Mucosa of descending colon (tissue), 3 donors: ENCODE data around the gene KIF23. TPM values are rescaled to one million over a fixed set of nuclear protein-coding genes. Genes with fewer than 3 reads are reported as not detected.
A peak's percentile ranks its signal among the peaks of the same experiment; 100 is the strongest.

ENCODE experiments used
- ATAC-seq: fragments of 200-7000 bp; cut with Tn5 transposase; one replicate; pipeline ENCODE4 v1.9.1; 2020; ENCODE audit warnings: mild to moderate bottlenecking, moderate library complexity
- DNase-seq, 3 donors: peaks; one replicate each; pipeline ENCODE4 v3.0.0-alpha.2; 2020
- H3K36me3 ChIP-seq: fragments of 200-600 bp; one replicate; pipeline ENCODE4 v1.8.0; 2021; ENCODE audit warnings: low read depth, mild to moderate bottlenecking
- H3K4me1 ChIP-seq: fragments of 200-600 bp; one replicate; pipeline ENCODE4 v1.8.0; 2021; ENCODE audit warnings: low read depth, mild to moderate bottlenecking
- H3K4me3 ChIP-seq: fragments of 200-600 bp; one replicate; pipeline ENCODE4 v1.8.0; 2021; ENCODE audit warnings: mild to moderate bottlenecking
- H3K9me3 ChIP-seq: fragments of 200-600 bp; one replicate; pipeline ENCODE4 v1.8.0; 2021; ENCODE audit warnings: mild to moderate bottlenecking
- CTCF ChIP-seq: fragments of 200-600 bp; IDR thresholded peaks from one replicate; pipeline ENCODE4 v1.8.0; 2022; ENCODE audit warnings: antibody characterized with exemption, mild to moderate bottlenecking
- intact Hi-C, 2 donors: fragments of 100-400 bp; cut with DNase I in 1 of 2; cut with micrococcal nuclease in 1 of 2; formaldehyde crosslinking; loops; one replicate each; pipeline versions ENCODE4 v1.11.0 to v1.11.1; 2022; cut with DNase I, micrococcal nuclease
- total RNA-seq, 3 donors: library from RNA; stranded (reverse); fragmentation: NEBNext Ultra II Directional in 2 of 3; extraction: Animal tissue kit (Norgen Biotek cat#: 25700) in 2 of 3; gene quantifications; one replicate each; pipeline versions ENCODE4 v1.2.1 to v1.2.4, GENCODE V29; 2021 to 2023
- donor health status: DM: no; HTN: no; CAD: no; lungs with moderate emphysema.
- donor health status: DM: no; HTN: no; CAD: no.
- donor health status: DM: no; HTN: yes; CAD: no.

Gene KIF23
- total RNA-seq, 3 donors from 2014 or later, result 3.1 to 11.2 (median 4.4) TPM

GRCh38 chr15:69391046-69391757, 22.9 kb upstream of the KIF23 start:
- no peaks in the 10 kb centered on the region for H3K4me1 ChIP-seq

GRCh38 chr15:69392352-69392751, 21.8 kb upstream of the KIF23 start:
- Histone ChIP-seq H3K36me3 (no peaks in the 10 kb centered on the region), H3K4me3 (no peak overlapping the region), H3K4me1 (no peaks in the 10 kb centered on the region), H3K9me3 (no peaks in the 10 kb centered on the region)
- peak; percentile 14 for ATAC-seq
- intact Hi-C loops, result no loop called here
- TF ChIP-seq CTCF, result no peak
- no peak for DNase-seq

More at GRCh38 chr15:69391046-69391757, 22.9 kb upstream of the KIF23 start:
- no peak for TF ChIP-seq CTCF
- ATAC-seq (no peak), DNase-seq (no peak)
- Histone ChIP-seq H3K4me3 (no peak overlapping the region), H3K9me3 (no peaks in the 10 kb centered on the region), H3K36me3 (no peaks in the 10 kb centered on the region)
- intact Hi-C loops, result no loop called here

- no peaks in the 10 kb centered on the region for H3K9me3 ChIP-seq
- no peak overlapping the region for H3K4me3 ChIP-seq
- intact Hi-C loops, result no loop called here
- H3K4me1 ChIP-seq, result no peaks in the 10 kb centered on the region
- TF ChIP-seq CTCF, result no peak
- no peaks in the 10 kb centered on the region for H3K36me3 ChIP-seq
- ATAC-seq, result peak; percentile 26
- no peak for DNase-seq
These were observed 20.2 kb upstream of the KIF23 start for GRCh38 chr15:69393831-69394491.

- DNase-seq, result peak; percentile 79 to 88 (median 87)
- Histone ChIP-seq H3K4me1 (no peaks in the 10 kb centered on the region), H3K9me3 (no peaks in the 10 kb centered on the region), H3K36me3 (no peaks in the 10 kb centered on the region), H3K4me3 (no peak overlapping the region)
- ATAC-seq, result peak; percentile 92
- TF ChIP-seq CTCF, result peak; percentile 94
- intact Hi-C loops, result loop anchor here (5.0 kb wide), 1 partner anchor 337 kb away; no protein-coding TSS in a partner anchor
These were observed 19.4 kb upstream of the KIF23 start for GRCh38 chr15:69394556-69395282.

GRCh38 chr15:69395460-69395859, 18.7 kb upstream of the KIF23 start:
- TF ChIP-seq CTCF, result no peak
- no peak for DNase-seq
- H3K4me3 ChIP-seq, result no peak overlapping the region
- no peaks in the 10 kb centered on the region for H3K4me1 ChIP-seq
- H3K9me3 ChIP-seq, result no peaks in the 10 kb centered on the region
- ATAC-seq, result no peak
- no peaks in the 10 kb centered on the region for H3K36me3 ChIP-seq
- intact Hi-C loops, result loop anchor here (5.0 kb wide), 1 partner anchor 338 kb away; no protein-coding TSS in a partner anchor
